HepG2 (cell line): ENCODE data around the gene FANCD2. TPM values are rescaled to one million over a fixed set of nuclear protein-coding genes. Genes with fewer than 3 reads are reported as not detected.

Source experiments
- ATF5 ChIP-seq: sonication (generic); formaldehyde crosslinking; IDR thresholded peaks from 2 replicates; pipeline ENCODE4 v1.4.0; 2020; ENCODE audit warnings: mild to moderate bottlenecking, low read depth, missing genetic modification reagents
- BRF2 ChIP-seq: sonication (generic); formaldehyde crosslinking; IDR thresholded peaks from 2 replicates; pipeline ENCODE4 v1.8.1; 2022; ENCODE audit warnings: mild to moderate bottlenecking, missing genetic modification reagents
- FOXA1 ChIP-seq, 2 experiments: fragments of 450-650 bp in 1 of 2; sonication (generic) in 1 of 2; formaldehyde crosslinking in 1 of 2; IDR thresholded peaks; 2 replicates each; pipeline versions ENCODE4 v1.4.0 to v1.6.1; 2016 to 2020; ENCODE audit warnings: missing genetic modification reagents in 1 of 2
- LCORL ChIP-seq, 2 experiments: fragments of 450-650 bp in 1 of 2; sonication (generic) in 1 of 2; formaldehyde crosslinking in 1 of 2; IDR thresholded peaks; 2 replicates each; pipeline versions ENCODE4 v1.5.0 to v1.6.1; 2017 to 2020; ENCODE audit warnings: antibody characterized with exemption in 1 of 2, missing genetic modification reagents in 1 of 2
- MZF1 ChIP-seq: sonication (generic); formaldehyde crosslinking; IDR thresholded peaks from 2 replicates; pipeline ENCODE4 v1.8.1; 2023; ENCODE audit warnings: mild to moderate bottlenecking, missing genetic modification reagents, borderline replicate concordance
- NFYB ChIP-seq: sonication (generic); formaldehyde crosslinking; IDR thresholded peaks from 2 replicates; pipeline ENCODE4 v1.4.0; 2020; ENCODE audit warnings: missing genetic modification reagents
- NR3C1 ChIP-seq: sonication (generic); formaldehyde crosslinking; IDR thresholded peaks from 2 replicates; pipeline ENCODE4 v1.4.0; 2020; ENCODE audit warnings: missing genetic modification reagents
- NRL ChIP-seq: sonication (generic); formaldehyde crosslinking; IDR thresholded peaks from 2 replicates; pipeline ENCODE4 v1.5.0; 2020; ENCODE audit warnings: missing genetic modification reagents, mild to moderate bottlenecking, moderate library complexity, borderline replicate concordance
- TOPORS ChIP-seq: sonication (generic); formaldehyde crosslinking; IDR thresholded peaks from 2 replicates; pipeline ENCODE4 v1.8.0; 2023; ENCODE audit warnings: mild to moderate bottlenecking, missing genetic modification reagents
- ZBTB34 ChIP-seq: sonication (generic); formaldehyde crosslinking; IDR thresholded peaks from 2 replicates; pipeline ENCODE4 v1.8.0; 2022; ENCODE audit warnings: mild to moderate bottlenecking, missing genetic modification reagents
- ZFAT ChIP-seq: sonication (generic); formaldehyde crosslinking; conservative IDR thresholded peaks from 2 replicates; pipeline ENCODE4 v1.8.1; 2023; ENCODE audit warnings: missing genetic modification reagents, inconsistent platforms
- ZNF17 ChIP-seq: sonication (generic); formaldehyde crosslinking; IDR thresholded peaks from 2 replicates; pipeline ENCODE4 v1.5.0; 2020; ENCODE audit warnings: mild to moderate bottlenecking, missing genetic modification reagents
- ZNF761 ChIP-seq: sonication (generic); formaldehyde crosslinking; conservative IDR thresholded peaks from 2 replicates; pipeline ENCODE4 v1.4.0; 2020; ENCODE audit warnings: mild to moderate bottlenecking, missing genetic modification reagents
- ZNF841 ChIP-seq: sonication (generic); formaldehyde crosslinking; IDR thresholded peaks from 2 replicates; pipeline ENCODE4 v1.8.1; 2023; ENCODE audit warnings: missing genetic modification reagents, borderline replicate concordance
- polyA plus RNA-seq, 8 experiments: library from polyadenylated mRNA; depleted of rRNA in 3 of 8; stranded (reverse) in 7 of 8; unstranded in 1 of 8; fragments of >200 nt; fragmentation: Illumina TruSeq in 4 of 8; extraction: Trizol in 4 of 8; gene quantifications; 2 replicates each; pipeline versions ENCODE4 v1.2.1 to v1.2.3, GENCODE V29; 2011 to 2016; ENCODE audit warnings: low read depth in 4 of 8, missing spikeins in 1 of 8, mixed read lengths in 1 of 8; ENCODE audit not compliant: insufficient read depth in 1 of 8
- total RNA-seq, 5 experiments: library from RNA; depleted of rRNA; stranded (reverse); fragments of >200 nt; fragmentation: Illumina TruSeq; extraction: Trizol; gene quantifications; 2 replicates each; pipeline ENCODE4 v1.2.3, GENCODE V29; 2016; ENCODE audit warnings: low read depth in 1 of 5
- TF ChIP-seq, protein P1 (sequence below): sonication (generic); formaldehyde crosslinking; IDR thresholded peaks from 2 replicates; pipeline ENCODE4 v1.4.0; 2020; ENCODE audit warnings: missing genetic modification reagents, borderline replicate concordance
- TF ChIP-seq, protein P2 (sequence below): sonication (generic); formaldehyde crosslinking; IDR thresholded peaks from 2 replicates; pipeline ENCODE4 v1.4.0; 2020; ENCODE audit warnings: low read depth, missing genetic modification reagents

The FANCD2 gene
- total and polyA plus RNA-seq, 2 of the 13 experiments (the other 11 are each of a cell fraction or from before 2014, with no cell fraction given) = 10.1 to 42.0 TPM

DNA sequence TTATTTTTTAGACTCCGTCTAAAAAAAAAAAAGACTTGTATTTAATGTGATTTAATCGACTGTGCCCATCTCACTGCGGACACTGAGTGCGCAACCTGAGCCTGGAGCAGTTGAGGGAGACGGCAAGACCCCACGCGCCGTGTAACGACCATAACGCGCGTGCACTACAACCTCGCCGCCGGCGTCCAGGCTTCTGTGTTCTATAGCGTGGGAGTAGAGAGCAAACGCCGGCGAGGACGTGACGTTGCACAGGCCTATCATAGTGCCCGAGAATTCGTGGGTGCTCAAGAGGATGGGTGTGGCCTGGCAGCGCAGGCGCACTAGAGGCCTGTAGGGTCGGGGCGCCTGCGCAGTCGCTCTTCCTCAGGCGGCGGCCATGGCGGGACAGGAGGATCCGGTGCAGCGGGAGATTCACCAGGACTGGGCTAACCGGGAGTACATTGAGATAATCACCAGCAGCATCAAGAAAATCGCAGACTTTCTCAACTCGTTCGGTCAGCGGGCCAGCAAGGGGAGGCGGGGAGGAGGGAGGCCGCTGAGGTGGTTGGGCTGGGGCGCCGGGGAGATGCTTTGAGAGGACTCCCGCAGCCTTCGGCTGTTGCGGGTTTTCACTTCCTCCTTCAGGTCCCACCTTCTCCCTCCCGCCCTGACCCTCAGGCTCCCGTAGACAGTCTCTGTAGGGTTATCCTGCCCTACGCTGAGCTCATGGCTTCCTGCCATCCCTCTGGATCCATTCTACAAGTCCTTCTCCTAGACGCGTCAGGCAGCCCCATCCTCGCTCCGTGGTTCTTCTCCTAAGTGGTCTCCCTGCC is 89.3 kb downstream of the FANCD2 start, which contains the start of gene BRK1 (continued):
- TF ChIP-seq, protein P1, sequence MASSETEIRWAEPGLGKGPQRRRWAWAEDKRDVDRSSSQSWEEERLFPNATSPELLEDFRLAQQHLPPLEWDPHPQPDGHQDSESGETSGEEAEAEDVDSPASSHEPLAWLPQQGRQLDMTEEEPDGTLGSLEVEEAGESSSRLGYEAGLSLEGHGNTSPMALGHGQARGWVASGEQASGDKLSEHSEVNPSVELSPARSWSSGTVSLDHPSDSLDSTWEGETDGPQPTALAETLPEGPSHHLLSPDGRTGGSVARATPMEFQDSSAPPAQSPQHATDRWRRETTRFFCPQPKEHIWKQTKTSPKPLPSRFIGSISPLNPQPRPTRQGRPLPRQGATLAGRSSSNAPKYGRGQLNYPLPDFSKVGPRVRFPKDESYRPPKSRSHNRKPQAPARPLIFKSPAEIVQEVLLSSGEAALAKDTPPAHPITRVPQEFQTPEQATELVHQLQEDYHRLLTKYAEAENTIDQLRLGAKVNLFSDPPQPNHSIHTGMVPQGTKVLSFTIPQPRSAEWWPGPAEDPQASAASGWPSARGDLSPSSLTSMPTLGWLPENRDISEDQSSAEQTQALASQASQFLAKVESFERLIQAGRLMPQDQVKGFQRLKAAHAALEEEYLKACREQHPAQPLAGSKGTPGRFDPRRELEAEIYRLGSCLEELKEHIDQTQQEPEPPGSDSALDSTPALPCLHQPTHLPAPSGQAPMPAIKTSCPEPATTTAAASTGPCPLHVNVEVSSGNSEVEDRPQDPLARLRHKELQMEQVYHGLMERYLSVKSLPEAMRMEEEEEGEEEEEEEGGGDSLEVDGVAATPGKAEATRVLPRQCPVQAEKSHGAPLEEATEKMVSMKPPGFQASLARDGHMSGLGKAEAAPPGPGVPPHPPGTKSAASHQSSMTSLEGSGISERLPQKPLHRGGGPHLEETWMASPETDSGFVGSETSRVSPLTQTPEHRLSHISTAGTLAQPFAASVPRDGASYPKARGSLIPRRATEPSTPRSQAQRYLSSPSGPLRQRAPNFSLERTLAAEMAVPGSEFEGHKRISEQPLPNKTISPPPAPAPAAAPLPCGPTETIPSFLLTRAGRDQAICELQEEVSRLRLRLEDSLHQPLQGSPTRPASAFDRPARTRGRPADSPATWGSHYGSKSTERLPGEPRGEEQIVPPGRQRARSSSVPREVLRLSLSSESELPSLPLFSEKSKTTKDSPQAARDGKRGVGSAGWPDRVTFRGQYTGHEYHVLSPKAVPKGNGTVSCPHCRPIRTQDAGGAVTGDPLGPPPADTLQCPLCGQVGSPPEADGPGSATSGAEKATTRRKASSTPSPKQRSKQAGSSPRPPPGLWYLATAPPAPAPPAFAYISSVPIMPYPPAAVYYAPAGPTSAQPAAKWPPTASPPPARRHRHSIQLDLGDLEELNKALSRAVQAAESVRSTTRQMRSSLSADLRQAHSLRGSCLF (CRISPR knock-in tag) = peak; percentile 74; the same call in 1 of the 2 replicates
- TF ChIP-seq, protein P2, sequence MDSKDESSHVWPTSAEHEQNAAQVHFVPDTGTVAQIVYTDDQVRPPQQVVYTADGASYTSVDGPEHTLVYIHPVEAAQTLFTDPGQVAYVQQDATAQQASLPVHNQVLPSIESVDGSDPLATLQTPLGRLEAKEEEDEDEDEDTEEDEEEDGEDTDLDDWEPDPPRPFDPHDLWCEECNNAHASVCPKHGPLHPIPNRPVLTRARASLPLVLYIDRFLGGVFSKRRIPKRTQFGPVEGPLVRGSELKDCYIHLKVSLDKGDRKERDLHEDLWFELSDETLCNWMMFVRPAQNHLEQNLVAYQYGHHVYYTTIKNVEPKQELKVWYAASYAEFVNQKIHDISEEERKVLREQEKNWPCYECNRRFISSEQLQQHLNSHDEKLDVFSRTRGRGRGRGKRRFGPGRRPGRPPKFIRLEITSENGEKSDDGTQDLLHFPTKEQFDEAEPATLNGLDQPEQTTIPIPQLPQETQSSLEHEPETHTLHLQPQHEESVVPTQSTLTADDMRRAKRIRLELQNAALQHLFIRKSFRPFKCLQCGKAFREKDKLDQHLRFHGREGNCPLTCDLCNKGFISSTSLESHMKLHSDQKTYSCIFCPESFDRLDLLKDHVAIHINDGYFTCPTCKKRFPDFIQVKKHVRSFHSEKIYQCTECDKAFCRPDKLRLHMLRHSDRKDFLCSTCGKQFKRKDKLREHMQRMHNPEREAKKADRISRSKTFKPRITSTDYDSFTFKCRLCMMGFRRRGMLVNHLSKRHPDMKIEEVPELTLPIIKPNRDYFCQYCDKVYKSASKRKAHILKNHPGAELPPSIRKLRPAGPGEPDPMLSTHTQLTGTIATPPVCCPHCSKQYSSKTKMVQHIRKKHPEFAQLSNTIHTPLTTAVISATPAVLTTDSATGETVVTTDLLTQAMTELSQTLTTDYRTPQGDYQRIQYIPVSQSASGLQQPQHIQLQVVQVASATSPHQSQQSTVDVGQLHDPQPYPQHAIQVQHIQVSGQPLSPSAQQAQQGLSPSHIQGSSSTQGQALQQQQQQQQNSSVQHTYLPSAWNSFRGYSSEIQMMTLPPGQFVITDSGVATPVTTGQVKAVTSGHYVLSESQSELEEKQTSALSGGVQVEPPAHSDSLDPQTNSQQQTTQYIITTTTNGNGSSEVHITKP (CRISPR knock-in tag) = no peak
- no peak for TF ChIP-seq FOXA1 (IDR thresholded peaks at IDR 0.05)
- no peak for TF ChIP-seq FOXA1 (CRISPR knock-in tag; IDR thresholded peaks at IDR 0.05)
- TF ChIP-seq TOPORS (CRISPR knock-in tag) = no peak
- peak; percentile 63; the same call in 1 of the 2 replicates for TF ChIP-seq NRL (CRISPR knock-in tag)
- TF ChIP-seq ZNF17 = no peak
- no peak for TF ChIP-seq NR3C1 (CRISPR knock-in tag)
- TF ChIP-seq LCORL (IDR thresholded peaks at IDR 0.05) = no peak
- TF ChIP-seq LCORL (CRISPR knock-in tag; IDR thresholded peaks at IDR 0.05) = 0 out of 2 replicates have a peak, but pooled peaks have one; percentile 32
- no peak for TF ChIP-seq ATF5 (CRISPR knock-in tag)
- no peak for TF ChIP-seq MZF1 (CRISPR knock-in tag)
- no peak for TF ChIP-seq BRF2 (CRISPR knock-in tag)
- TF ChIP-seq NFYB (CRISPR knock-in tag) = peak; percentile 79
- no peak for TF ChIP-seq ZFAT (CRISPR knock-in tag)
- TF ChIP-seq ZBTB34 (CRISPR knock-in tag) = no peak
- no peak; the same call in 1 of the 2 replicates for TF ChIP-seq ZNF761 (CRISPR knock-in tag)
- no peak for TF ChIP-seq ZNF841 (CRISPR knock-in tag)
